Inferior parietal cortex (tissue), 1 donor: ENCODE measurements around the gene MEGF6.

Experiments used
- DNase-seq: peaks from one replicate; pipeline ENCODE4 v3.0.0-alpha.2; 2016; ENCODE audit errors: extremely low spot score

The MEGF6 gene

GRCh38 chr1:3441880-3442279, 169.4 kb downstream of the MEGF6 start:
- no peak for DNase-seq

GRCh38 chr1:3441410-3441847, 169.9 kb downstream of the MEGF6 start:
- peak; percentile 62 for DNase-seq

- no peak for DNase-seq
These were observed 170.4 kb downstream of the MEGF6 start for GRCh38 chr1:3440711-3441409.

GRCh38 chr1:3440300-3440681, 171.0 kb downstream of the MEGF6 start:
- no peak for DNase-seq
